Liver (tissue), 9 donors: ENCODE data around the gene NAA38. TPM values are rescaled to one million over a fixed set of nuclear protein-coding genes. Genes with fewer than 3 reads are reported as not detected.

ENCODE experiments used
- DNase-seq: peaks from one replicate; pipeline ENCODE4 v3.0.0-alpha.2; 2017; ENCODE audit warnings: low spot score
- H3K27ac ChIP-seq, 2 donors: one replicate each; pipeline ENCODE4 v1.7.0; 2013; ENCODE audit warnings: inconsistent platforms in 2 of 2, low read length in 2 of 2, control low read depth in 1 of 2, low read depth in 1 of 2, mild to moderate bottlenecking in 1 of 2
- H3K27me3 ChIP-seq, 4 donors: one replicate each; pipeline versions ENCODE4 v1.6.1 to v1.7.0; 2013; ENCODE audit warnings: low read length in 3 of 4, inconsistent platforms in 1 of 4, mild to moderate bottlenecking in 1 of 4, moderate library complexity in 1 of 4; ENCODE audit not compliant: control insufficient read depth in 4 of 4, insufficient read depth in 4 of 4
- H3K36me3 ChIP-seq, 4 donors: one replicate each; pipeline versions ENCODE4 v1.6.1 to v1.7.0; 2013; ENCODE audit warnings: low read length in 3 of 4, mild to moderate bottlenecking in 3 of 4, low read depth in 1 of 4, moderate library complexity in 1 of 4; ENCODE audit not compliant: control insufficient read depth in 4 of 4, insufficient read depth in 3 of 4
- H3K4me1 ChIP-seq, 4 donors: one replicate each; pipeline versions ENCODE4 v1.6.1 to v1.7.0; 2013; ENCODE audit warnings: low read length in 3 of 4, mild to moderate bottlenecking in 3 of 4, moderate library complexity in 1 of 4; ENCODE audit not compliant: control insufficient read depth in 4 of 4, insufficient read depth in 4 of 4
- H3K4me3 ChIP-seq, 3 donors: one replicate each; pipeline versions ENCODE4 v1.6.1 to v1.7.0; 2013; ENCODE audit warnings: low read length in 3 of 3, control low read depth in 1 of 3, low read depth in 1 of 3, mild to moderate bottlenecking in 1 of 3
- H3K9ac ChIP-seq, 2 donors: one replicate each; pipeline ENCODE4 v1.7.0; 2013; ENCODE audit warnings: low read length in 2 of 2, mild to moderate bottlenecking in 2 of 2, moderate library complexity in 2 of 2, control low read depth in 1 of 2, low read depth in 1 of 2
- H3K9me3 ChIP-seq, 4 donors: one replicate each; pipeline versions ENCODE4 v1.6.1 to v1.7.0; 2013; ENCODE audit warnings: low read length in 3 of 4; ENCODE audit not compliant: control insufficient read depth in 4 of 4
- FOXA1 ChIP-seq: IDR thresholded peaks from 2 replicates; pipeline ENCODE4 v1.6.1; 2016; ENCODE audit warnings: antibody characterized with exemption
- FOXA2 ChIP-seq: IDR thresholded peaks from 2 replicates; pipeline ENCODE4 v1.6.1; 2016; ENCODE audit warnings: antibody characterized with exemption
- GABPA ChIP-seq, 2 donors: IDR thresholded peaks in 1 of 2; conservative IDR thresholded peaks in 1 of 2; 2 replicates each; pipeline ENCODE4 v1.6.1; 2016; ENCODE audit warnings: antibody characterized with exemption in 2 of 2, mild to moderate bottlenecking in 1 of 2, moderate library complexity in 1 of 2
- HNF4A ChIP-seq, 2 donors: conservative IDR thresholded peaks; 2 replicates each; pipeline ENCODE4 v1.6.1; 2016; ENCODE audit warnings: antibody characterized with exemption in 2 of 2, mild to moderate bottlenecking in 2 of 2
- HNF4G ChIP-seq: IDR thresholded peaks from 2 replicates; pipeline ENCODE4 v1.6.1; 2016; ENCODE audit warnings: antibody characterized with exemption
- MAX ChIP-seq: IDR thresholded peaks from 2 replicates; pipeline ENCODE4 v1.6.1; 2016; ENCODE audit warnings: antibody characterized with exemption
- NR2F2 ChIP-seq: IDR thresholded peaks from 2 replicates; pipeline ENCODE4 v1.6.1; 2016; ENCODE audit warnings: antibody characterized with exemption
- SP1 ChIP-seq: IDR thresholded peaks from 2 replicates; pipeline ENCODE4 v1.6.1; 2018; ENCODE audit warnings: antibody characterized with exemption, mild to moderate bottlenecking
- TAF1 ChIP-seq: conservative IDR thresholded peaks from 2 replicates; pipeline ENCODE4 v1.6.1; 2016; ENCODE audit warnings: antibody characterized with exemption, mild to moderate bottlenecking
- WGBS: extraction: QIAGEN DNeasy Blood & Tissue Kit; methylation state at CpG from one replicate; pipeline ENCODE4 v1.1.7; 2013; 5-methylcytosine and 5-hydroxymethylcytosine counted together
- polyA plus RNA-seq, 2 donors: library from polyadenylated mRNA; stranded (reverse) in 1 of 2; unstranded in 1 of 2; fragments of 200-250 nt in 1 of 2; fragments of >200 nt in 1 of 2; fragmentation: Nextera tagmentation in 1 of 2; extraction: Ambion mirVana in 1 of 2; gene quantifications; one replicate each; pipeline versions ENCODE4 v1.2.1 to v1.2.3, GENCODE V29; 2013 to 2015
- total RNA-seq, 2 donors: library from RNA; depleted of rRNA; stranded (reverse); fragments of >200 nt; gene quantifications; one replicate each; pipeline ENCODE4 v1.2.3, GENCODE V29; 2014
- TF ChIP-seq, protein P1 (sequence below): fragments of 150-350 bp; IDR thresholded peaks from 2 replicates; pipeline ENCODE4 v1.5.1; 2017; ENCODE audit warnings: improper control_type of control experiment, low read depth, low read length; ENCODE audit not compliant: missing input control
- TF ChIP-seq, protein P2 (sequence below): IDR thresholded peaks from 2 replicates; pipeline ENCODE4 v1.6.1; 2016; ENCODE audit warnings: antibody characterized with exemption
- donor health status: healthy.
- donor health status: healthy.
- donor health status: healthy.
- donor health status: healthy.
- donor health status: healthy.

The NAA38 gene
- total and polyA plus RNA-seq, 4 donors, result 24.3 to 118 (median 56.8) TPM

DNA sequence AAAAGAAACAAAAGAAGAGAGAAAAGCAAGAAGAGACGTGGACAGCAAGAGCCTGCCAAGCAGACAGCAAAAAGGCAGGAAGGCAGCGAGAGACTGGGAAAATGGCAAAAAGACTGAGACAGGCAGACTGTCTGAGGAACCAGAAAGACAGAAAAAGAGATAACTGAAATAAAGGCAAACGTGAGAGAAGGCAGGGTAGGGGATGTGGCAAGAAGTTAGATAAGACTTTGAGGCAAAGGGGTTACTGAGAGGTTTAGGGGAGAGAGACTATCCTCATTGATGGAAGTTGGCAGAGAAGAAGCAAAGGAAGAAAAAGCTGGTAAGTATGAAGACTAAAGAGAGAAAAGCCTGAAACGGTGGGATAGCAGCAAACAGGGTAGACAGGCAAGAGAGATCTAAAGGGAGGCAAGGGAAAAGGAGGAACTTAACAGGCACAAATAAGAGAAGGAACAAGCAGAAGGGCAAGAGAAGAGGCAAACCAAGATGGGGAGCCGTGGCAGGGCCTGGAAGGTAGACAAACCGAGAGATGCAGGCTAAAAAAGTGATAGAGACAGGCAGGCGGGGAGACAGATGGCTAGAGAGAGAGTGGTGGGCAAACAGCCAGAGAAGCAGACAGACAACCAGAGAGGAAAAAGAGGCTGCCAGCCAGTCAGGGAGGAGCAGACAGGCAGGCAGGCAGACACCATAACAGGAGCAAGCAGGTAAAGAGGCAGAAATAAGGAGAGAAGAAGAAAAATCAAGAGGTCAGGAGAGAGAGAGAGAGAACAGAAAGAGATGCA lies 24.1 kb upstream of the NAA38 start:
- DNase-seq, result no peak
- no peak overlapping the region for H3K4me3 ChIP-seq
- no peaks in the 10 kb centered on the region for H3K9me3 ChIP-seq
- H3K27ac ChIP-seq, result no peak overlapping the region
- WGBS, result 74% methylated on average over 7 of the region's 7 CpGs
- no peak for TF ChIP-seq TAF1
- no peak for TF ChIP-seq FOXA2
- no peak for TF ChIP-seq HNF4G
- no peak for TF ChIP-seq NR2F2
- TF ChIP-seq SP1, result no peak
- TF ChIP-seq FOXA1, result no peak
- TF ChIP-seq, protein P1, sequence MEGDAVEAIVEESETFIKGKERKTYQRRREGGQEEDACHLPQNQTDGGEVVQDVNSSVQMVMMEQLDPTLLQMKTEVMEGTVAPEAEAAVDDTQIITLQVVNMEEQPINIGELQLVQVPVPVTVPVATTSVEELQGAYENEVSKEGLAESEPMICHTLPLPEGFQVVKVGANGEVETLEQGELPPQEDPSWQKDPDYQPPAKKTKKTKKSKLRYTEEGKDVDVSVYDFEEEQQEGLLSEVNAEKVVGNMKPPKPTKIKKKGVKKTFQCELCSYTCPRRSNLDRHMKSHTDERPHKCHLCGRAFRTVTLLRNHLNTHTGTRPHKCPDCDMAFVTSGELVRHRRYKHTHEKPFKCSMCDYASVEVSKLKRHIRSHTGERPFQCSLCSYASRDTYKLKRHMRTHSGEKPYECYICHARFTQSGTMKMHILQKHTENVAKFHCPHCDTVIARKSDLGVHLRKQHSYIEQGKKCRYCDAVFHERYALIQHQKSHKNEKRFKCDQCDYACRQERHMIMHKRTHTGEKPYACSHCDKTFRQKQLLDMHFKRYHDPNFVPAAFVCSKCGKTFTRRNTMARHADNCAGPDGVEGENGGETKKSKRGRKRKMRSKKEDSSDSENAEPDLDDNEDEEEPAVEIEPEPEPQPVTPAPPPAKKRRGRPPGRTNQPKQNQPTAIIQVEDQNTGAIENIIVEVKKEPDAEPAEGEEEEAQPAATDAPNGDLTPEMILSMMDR, result no peak
- no peak for TF ChIP-seq HNF4A (conservative IDR thresholded peaks at IDR 0.05)
- no peaks in the 10 kb centered on the region for H3K36me3 ChIP-seq
- H3K9ac ChIP-seq, result no peak overlapping the region
- H3K4me1 ChIP-seq, result peaks cover 0 to 11% (median 10%) of the 10 kb centered on the region in 4 donors
- no peaks in the 10 kb centered on the region for H3K27me3 ChIP-seq

DNA sequence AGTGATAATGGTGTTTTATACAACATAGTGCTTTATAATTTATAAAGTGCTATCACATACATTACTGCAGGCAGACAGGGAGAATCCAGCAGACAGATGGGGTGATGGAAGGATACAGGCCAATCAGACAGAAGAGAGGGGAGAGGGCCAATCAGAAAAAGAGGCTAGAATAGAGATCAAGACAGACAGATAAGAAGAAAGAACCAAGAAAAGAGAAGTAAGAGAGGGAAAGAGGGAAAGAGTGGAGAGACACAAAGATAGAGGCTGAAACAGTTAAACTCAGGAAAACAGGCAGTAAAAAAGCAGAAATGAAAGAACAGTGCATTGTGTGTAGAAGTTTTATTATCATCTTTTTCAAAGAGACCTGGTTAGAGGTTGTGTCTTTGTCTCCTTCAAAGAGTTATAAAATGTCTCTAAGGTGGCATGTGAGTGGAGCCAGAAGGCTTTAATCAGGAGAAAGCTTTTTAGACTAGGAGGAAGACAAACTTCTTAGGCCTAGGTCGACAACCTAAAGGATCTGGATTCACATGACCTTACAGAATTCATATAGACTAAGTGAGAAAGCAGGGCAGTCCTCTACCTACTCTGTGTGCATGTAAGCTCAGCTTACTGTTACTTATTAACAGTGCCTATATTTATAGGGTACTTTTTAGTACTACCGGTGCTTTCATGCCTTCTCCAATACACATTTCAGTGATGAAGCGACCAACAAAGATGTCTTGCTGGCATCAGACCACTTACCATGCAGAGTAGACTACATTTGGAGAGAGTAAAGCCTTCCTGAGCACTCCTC lies 22.9 kb upstream of the NAA38 start:
- H3K4me3 ChIP-seq, result no peak overlapping the region
- H3K27ac ChIP-seq, result no peak overlapping the region
- H3K9ac ChIP-seq, result no peak overlapping the region
- no peaks in the 10 kb centered on the region for H3K36me3 ChIP-seq
- H3K27me3 ChIP-seq, result no peaks in the 10 kb centered on the region
- WGBS, result 64% methylated on average over 3 of the region's 3 CpGs
- TF ChIP-seq, protein P2, sequence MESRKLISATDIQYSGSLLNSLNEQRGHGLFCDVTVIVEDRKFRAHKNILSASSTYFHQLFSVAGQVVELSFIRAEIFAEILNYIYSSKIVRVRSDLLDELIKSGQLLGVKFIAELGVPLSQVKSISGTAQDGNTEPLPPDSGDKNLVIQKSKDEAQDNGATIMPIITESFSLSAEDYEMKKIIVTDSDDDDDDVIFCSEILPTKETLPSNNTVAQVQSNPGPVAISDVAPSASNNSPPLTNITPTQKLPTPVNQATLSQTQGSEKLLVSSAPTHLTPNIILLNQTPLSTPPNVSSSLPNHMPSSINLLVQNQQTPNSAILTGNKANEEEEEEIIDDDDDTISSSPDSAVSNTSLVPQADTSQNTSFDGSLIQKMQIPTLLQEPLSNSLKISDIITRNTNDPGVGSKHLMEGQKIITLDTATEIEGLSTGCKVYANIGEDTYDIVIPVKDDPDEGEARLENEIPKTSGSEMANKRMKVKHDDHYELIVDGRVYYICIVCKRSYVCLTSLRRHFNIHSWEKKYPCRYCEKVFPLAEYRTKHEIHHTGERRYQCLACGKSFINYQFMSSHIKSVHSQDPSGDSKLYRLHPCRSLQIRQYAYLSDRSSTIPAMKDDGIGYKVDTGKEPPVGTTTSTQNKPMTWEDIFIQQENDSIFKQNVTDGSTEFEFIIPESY, result no peak
- TF ChIP-seq HNF4G, result no peak
- TF ChIP-seq SP1, result no peak
- TF ChIP-seq MAX, result no peak
- TF ChIP-seq GABPA (IDR thresholded peaks at IDR 0.05 in 1 of 2, conservative IDR thresholded peaks at IDR 0.05 in 1 of 2), result no peak
- TF ChIP-seq FOXA2, result no peak
- TF ChIP-seq, protein P1, result no peak
- no peaks in the 10 kb centered on the region for H3K4me1 ChIP-seq
- no peaks in the 10 kb centered on the region for H3K9me3 ChIP-seq
- no peak for DNase-seq
